GM10266 (cell line): ENCODE measurements around the gene CHST11.

Experiments
- DNase-seq: peaks from one replicate; pipeline ENCODE4 v3.0.0; 2012; ENCODE audit errors: extremely low spot score
- TF ChIP-seq, protein P1 (sequence below): IDR thresholded peaks from 2 replicates; pipeline ENCODE4 v1.5.1; 2012; ENCODE audit warnings: mild to moderate bottlenecking, low read depth; ENCODE audit not compliant: control insufficient read depth, insufficient read depth; ENCODE audit errors: missing control alignments

The CHST11 gene

DNA sequence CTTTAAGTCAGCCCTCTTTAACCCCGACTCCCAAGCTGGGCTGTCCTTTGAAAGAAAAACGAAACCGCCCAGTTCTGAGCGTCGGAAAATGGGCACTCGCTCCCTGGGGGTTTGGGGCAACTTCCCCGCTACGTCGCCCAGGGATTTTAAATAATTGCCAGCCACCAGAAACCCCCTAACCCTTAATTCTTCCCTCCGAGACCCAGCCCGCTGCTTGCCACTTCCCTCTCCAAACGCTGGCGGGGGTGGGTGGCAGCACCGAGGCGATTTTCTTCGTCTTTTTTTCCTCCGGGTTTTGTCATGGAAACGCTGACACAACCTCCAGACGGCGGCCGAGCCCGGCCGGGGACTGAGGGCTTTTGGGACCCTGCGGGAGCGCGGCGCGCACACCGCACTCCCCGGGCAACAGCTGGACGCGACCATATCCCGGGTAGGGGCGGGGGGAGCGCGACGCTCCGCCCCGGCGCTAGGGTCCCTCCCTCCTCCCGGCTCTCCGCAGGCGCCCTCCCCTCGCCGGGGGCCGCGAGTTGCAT, at the start of gene CHST11:
Gene CHST11, plus strand, starts transcription at position 532 of the 533 bp plus-strand sequence.
- TF ChIP-seq, protein P1, sequence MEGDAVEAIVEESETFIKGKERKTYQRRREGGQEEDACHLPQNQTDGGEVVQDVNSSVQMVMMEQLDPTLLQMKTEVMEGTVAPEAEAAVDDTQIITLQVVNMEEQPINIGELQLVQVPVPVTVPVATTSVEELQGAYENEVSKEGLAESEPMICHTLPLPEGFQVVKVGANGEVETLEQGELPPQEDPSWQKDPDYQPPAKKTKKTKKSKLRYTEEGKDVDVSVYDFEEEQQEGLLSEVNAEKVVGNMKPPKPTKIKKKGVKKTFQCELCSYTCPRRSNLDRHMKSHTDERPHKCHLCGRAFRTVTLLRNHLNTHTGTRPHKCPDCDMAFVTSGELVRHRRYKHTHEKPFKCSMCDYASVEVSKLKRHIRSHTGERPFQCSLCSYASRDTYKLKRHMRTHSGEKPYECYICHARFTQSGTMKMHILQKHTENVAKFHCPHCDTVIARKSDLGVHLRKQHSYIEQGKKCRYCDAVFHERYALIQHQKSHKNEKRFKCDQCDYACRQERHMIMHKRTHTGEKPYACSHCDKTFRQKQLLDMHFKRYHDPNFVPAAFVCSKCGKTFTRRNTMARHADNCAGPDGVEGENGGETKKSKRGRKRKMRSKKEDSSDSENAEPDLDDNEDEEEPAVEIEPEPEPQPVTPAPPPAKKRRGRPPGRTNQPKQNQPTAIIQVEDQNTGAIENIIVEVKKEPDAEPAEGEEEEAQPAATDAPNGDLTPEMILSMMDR: peak; percentile 15
- peak; percentile 94 for DNase-seq

DNA sequence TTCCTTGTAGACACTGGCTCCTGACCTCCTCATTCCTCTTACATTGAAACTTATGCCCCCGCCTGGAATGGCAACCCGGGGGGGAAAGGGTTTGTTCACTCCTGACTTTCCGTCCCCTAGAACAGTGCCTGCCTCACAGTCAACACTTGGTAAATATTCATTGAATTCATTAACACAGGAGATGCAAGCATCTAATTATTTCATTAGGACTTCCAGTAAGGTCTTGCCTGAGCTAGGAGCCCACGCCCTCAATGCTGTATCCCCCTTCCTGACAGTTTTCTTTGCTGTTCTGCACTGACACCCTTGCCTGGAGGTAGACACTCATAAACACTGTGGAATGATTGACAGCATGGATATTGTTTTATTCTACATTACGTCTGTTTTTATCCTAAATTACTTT, 49.3 kb upstream of the CHST11 start:
- TF ChIP-seq, protein P1: no peak
- no peak for DNase-seq

DNA sequence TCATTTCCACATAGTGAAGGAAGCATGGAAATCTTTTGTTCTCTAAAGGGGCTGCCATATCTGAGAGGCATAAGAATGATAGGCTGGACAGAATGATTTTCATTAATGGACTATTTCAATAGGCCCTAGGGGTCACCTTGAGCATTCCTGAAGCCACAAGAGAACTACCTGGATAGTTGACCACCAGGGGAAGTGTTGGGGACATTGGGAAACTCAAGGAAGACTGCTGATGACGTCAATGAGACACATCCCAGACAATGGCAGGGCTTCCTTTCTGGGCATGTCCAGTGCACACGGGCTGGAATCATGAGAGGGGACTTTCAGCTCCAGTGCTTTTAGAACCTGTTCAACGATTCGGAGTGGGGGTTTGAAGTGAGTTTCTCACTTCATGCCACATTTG, 48.8 kb upstream of the CHST11 start:
- no peak for DNase-seq
- TF ChIP-seq, protein P1: no peak

DNA sequence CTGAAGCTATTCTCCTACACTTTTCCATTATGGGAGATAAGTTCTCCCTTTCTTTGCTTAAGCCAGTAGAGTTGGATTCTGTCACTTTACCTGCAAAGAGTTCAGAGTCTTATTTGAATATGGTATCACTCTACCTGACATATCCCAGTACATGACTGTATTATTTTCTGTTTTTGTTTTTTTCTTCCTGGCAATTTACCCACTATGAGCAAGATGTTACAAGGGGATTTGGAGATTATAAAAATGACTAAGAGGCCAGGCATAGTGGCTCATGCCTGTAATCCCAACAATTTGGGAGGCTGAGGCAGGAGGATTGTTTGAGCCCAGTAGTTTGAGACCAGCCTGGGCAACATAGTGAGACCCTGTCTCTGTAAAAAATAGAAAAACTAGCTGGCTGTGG, 46.4 kb upstream of the CHST11 start:
- DNase-seq: no peak
- TF ChIP-seq, protein P1: no peak

DNA sequence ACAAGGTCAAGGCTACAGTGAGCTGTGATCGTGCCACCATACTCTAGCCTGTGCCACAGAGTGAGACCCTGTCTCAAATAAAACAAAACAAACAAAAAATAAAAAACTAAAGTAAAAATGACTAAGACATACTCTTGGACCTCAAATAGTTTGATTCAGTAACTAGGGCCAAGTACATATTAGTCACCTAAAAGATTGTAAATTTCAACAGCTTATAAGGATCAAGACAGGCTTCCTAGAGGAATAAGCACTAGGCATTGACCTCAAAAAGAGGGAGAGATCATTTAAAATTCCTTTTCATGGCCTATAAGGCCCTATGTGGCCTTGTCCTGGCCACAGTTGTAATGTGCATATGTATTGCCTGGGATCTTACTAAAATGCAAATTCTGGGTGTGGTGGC, 46.0 kb upstream of the CHST11 start:
- TF ChIP-seq, protein P1: no peak
- DNase-seq: no peak

DNA sequence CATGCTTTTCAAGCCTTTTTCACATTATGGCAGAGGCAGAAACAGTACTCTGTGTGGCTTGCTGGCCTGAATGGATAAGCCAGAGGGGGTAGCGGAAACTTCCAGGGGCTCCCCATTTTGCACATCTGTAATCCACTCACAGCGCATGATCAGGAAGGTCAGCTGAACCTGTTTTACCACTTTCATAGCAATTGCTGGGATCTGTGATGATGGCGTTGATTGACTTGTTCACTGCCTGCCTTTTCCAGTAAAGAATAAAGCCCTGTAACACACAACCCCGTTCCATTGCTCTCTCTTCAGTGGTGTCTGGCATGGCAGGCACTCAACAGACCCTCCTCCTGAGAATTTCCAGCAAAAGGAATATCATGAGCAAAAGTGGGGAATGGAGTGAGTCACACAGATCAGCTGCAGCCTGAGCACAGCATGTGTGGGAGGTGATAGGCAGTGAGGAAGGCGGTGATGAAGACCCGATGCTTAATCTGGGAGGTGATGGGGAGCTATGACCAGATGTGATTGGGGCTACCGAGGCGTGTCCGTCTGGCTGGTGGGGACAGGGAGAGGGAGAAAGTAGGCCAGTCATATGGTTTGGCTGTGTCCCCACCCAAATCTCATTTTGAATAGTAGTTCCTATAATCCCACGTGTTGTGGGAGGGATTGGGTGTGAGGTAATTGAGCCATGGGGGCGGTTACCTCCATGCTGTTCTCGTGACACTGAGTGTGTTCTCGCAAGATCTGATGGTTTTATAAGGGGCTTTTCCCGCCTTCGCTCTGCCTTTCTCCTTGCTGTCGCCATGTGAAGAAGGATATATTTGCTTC, 44.7 kb upstream of the CHST11 start:
- TF ChIP-seq, protein P1: no peak
- no peak for DNase-seq

DNA sequence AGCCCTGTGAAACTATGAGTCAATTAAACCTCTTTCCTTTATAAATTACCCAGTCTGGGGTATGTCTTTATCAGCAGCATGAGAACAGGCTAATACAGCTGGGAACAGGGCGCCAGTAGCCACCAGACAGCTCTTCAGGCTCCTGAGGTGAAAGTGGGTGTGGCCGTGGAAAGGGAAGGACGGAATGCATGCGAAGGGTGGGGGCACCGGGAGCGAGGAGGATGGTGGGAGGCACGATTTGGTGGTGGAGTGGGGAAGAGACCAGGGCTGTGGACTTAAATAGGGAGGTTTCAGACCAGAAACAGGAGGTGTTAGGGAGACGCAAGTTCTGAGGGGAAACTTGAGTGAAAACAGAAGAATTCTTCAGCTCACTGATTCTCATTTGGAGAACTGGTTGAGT, 44.1 kb upstream of the CHST11 start:
- TF ChIP-seq, protein P1: no peak
- DNase-seq: no peak
